HG03565 (cell line): ENCODE results near the gene SUSD5.

Source experiments
- ATAC-seq: cut with Tn5 transposase; IDR thresholded peaks from one replicate; pipeline ENCODE4 v1.9.1; 2021; ENCODE audit warnings: mild to moderate bottlenecking, moderate library complexity; ENCODE audit not compliant: unreplicated experiment

SUSD5 gene

DNA sequence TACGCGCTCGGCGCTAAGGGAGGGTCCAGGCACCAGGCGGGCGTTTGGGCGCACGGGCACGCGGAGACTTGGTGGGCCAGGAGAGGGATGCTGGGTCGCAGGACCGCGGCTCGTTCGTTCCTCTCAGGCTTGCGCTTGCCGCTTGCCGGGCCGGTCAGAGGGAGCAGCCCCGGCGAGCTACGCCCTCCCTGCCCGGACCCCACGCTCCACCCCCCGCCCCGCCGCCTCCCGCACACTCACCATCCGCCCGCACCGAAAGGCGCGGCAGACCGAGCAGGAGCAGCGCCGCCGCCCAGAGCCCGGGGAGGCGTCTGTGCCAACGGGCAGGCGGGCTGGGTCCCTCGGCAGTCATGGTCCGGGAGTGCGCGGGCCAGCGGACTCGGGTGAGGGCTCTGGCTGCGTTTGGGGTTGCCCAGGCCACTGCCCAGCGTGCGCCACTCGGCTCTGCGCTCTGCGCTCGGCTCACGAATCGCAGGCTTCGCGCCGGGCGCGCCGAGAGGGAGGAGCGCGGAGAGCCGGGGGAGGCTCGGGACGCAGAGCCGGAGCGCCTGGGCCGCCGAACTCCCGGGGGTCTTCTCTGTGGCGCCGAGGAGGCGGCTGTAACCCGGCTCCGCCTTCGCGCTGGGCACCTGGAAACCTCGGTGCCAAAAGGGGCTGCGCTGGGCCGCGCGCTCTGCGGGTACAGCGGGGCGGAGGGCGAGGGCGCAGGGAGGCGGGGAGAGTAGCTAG, at the start of gene SUSD5:
SUSD5 (minus strand) TSS at position 365 of the 729 bp plus-strand sequence; CDS start at position 352, 13 bp downstream.
- ATAC-seq = no peak

DNA sequence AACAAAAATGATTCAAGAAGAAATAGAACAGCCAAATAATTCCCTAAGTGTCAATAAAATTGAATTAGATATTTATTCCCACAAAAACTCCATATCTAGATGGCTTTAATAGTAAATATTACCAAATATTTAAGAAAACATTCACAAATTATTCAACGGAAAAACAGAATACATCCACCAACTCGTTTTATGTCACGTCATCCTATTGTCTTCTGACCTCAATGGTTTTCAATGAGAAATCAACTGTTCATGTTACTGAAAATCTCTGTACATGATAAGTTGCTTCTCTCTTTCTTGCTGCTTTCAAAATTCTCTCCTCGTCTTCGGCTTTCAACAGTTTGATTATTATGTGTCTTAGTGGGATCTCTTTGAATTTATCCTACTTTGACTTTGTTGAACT, 41.5 kb upstream of the SUSD5 start:
- ATAC-seq = no peak

DNA sequence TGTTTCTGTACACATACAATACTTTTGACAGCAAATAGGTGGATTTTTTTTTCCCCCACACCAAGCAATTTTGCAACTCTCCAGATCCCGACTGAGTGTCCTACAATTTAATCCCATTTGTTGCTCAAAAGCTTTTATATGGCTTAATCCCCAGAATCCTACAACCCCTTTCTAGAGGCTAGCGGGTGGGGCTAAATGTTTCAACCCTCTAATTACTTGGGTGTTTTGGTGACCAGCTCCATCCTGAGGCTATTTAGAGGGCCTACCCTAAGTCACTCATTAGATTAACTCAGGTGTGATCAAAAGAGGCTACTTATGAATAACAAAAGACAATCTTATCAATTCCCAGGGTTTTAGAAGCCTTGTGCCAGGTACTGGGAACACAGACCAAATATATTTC, 37.6 kb upstream of the SUSD5 start:
- no peak for ATAC-seq

DNA sequence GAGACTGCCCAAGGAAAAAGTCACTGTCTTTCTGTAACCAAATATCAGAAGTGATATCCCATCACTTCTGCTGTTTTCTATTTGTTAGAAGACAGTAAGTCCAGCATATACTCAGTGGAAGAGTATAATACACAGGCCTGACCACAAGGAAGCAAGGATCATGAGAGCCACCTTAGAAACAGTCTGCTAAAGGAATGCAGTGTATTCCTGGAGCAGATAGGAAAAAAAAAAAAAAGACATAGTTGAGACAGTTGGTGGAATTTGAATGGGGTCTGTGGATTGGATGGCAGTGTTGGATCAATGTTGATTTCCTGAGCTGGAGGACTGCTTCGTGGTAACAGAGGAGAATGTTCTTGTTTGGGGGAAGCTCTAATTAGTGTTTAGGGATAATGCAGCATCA, 32.1 kb upstream of the SUSD5 start:
- ATAC-seq = no peak

DNA sequence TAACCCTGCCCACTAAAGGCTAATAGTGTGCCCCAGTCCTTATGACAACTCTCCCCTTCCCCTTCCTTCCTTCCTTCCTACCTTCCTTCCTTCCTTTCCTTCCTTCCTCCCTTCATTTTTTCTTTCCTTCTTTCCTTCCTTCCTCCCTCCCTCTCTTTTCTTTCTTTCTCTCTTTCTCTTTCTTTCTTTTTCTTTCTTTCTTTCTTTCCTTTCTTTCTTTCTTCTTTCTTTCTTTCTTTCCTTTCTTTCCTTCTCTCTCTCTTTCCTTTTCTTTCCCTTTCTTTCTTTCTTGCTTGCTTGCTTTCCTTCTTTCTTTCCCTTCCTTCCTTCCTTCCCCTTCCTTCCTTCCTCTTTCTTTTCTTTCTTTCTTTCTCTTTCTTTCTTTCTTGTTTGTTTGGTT, 28.2 kb upstream of the SUSD5 start:
- no peak for ATAC-seq

DNA sequence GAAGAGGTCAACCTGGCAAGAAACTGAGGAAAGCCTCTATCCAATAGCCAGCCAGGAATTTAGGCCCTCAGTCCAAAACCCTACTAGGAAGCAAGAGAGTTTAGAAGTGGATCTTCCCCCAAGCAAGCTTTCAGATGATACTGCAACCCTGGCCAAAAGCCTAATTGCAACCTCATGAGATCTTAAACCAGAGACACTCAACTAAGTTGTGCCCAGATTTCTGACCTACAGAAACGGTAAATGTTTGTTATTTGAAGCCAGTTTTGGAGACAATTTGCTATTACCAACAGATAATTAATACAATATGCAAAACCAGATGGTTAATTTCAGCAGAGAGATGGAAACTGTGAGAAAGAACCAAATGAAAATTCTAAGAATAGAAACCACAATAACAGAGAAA, 21.7 kb upstream of the SUSD5 start:
- no peak for ATAC-seq

DNA sequence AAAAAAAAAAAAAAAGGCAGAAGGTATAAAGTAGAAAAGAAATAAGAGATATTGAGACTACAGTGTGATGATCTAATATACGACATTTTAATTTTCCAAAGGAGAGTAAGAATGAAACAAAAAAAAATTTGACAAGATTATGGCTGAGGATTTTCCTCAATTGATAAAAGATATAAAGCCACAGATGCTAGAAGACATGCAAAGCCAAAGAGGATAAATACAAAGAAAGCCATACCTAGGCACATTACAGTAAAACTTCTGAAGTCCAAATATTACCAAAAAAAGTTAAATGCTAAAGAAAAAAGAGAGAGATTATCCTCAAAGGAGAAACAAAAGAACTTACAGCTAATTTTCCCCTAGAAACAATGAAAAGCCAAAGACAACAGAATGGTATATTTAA, 20.3 kb upstream of the SUSD5 start:
- no peak for ATAC-seq

DNA sequence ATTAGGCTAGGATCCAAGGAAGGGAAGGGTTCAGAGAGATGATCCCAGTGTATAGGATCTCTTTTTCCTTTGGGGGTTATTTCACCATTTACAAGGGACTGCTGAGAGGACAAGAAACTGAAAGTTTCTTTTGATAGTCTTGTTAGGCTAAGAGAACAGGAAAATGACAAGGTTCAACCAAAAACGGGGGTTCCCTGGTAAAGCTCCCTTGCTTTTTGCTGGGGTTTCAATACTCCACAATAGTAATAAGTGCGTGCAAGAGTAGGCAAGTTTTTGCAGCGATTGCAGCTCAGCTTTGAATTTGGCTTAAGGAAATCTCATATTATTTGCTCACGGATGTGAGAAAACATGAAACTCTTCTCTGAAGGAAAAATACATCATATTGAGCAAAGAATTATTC, 18.8 kb upstream of the SUSD5 start:
- ATAC-seq = no peak

DNA sequence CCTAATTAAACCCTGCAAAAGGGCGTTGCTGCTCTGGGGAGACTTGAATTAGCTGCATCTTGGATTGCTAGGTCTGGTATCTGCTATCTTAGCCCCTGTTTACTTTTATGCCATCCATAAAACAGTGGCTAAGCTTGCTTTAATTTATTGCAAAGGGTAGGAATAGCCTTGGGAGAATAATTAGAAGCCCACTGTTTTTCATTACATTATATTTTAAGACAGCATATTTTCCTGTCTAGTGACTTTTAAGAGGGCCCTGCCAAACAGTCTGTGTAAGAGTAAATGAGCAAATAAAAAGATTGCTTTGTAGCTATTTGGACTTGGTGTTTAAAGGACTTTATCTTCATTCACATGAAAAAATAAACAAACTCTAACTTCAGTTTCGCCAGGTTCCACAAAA, 17.4 kb upstream of the SUSD5 start:
- no peak for ATAC-seq

DNA sequence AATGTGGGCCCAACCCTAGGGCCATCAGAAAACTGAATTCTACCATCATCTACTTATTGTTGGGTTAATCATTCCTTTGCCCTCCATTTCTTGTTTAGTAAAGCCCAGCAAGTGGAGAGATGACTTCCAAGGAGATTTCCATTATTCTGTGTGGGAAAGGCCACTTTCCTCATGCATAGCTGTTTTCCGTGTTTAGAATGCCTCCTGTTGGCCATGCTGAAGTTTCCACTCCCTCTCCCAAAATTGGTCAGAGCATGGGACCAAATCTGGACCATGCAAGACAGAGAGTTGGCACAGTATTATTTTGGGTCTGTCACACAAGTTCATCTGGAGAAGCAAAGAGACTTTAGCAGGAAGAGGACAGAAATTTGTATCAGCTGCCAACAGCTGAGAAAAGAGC, 15.3 kb upstream of the SUSD5 start:
- no peak for ATAC-seq

DNA sequence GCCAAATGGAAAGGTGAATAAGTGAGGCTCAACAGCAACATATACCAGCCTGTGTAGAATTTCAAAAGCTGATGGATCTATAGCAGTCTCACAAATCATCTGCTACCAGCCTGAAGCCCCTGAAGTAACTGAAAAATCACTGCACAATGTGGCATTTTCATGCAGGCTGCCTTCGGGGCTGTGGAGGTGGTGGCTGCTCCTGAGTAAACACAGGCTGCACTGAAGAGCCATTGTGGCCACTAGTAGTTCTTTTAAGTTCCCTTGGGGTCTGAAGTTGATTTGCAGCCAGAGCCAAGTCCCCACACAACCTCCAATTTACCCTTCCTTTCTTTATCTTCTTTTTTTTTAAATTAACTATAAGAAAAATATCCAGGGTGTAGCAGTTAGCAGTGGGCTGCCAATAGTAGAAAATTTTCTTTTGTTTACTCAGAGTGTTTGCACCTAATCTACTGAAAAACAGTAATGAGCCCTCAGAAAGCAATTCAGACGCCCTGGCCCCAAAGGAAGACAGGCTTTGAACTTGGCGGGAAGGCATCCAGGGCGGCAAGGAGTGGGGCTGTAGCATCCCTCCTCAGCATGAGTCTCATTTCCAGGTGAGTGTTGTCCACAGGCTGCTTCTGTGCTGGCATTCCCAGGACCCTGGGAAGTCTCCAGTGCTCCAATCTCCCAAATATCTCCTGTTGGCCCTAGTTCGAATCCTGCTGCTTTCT, 13.3 kb upstream of the SUSD5 start:
- no peak for ATAC-seq

DNA sequence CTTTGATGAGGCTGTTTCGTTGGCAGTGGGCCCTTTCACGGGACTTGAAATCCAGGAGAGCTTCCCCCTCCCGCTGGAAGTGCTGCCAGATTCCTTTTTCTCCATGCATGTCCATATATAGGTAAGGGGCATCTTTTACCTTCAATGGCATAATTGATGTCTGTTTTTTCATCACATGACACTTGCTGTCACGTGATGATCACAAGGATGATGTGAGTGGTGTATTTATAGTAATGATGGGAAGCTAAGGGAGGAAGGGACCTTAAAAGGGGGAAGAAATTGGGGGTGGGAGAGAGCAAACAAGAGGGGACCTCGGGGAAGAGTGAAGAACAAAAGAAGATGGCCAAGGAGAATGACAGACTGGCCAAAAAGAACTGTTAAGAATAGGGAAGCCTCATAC, 11.3 kb upstream of the SUSD5 start:
- ATAC-seq = no peak

DNA sequence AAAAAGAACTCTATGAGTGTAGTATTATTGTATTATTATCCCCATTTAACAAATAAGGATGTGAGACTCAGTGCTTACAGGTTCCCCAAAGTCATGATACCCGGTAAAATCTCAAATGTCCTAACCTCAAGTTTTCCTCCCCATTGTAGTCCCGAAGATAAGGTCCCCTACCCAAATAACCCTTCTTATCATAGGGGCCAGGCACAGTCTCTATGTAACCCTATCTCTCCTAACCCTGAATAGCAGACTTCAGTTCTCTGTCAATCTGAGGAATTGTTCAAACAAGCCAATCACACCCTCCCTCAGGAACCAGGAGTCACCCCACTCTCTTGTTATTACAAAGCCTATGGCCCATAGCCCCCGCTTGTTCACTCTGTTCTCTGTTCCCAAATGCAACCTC, 10.5 kb upstream of the SUSD5 start:
- no peak for ATAC-seq

DNA sequence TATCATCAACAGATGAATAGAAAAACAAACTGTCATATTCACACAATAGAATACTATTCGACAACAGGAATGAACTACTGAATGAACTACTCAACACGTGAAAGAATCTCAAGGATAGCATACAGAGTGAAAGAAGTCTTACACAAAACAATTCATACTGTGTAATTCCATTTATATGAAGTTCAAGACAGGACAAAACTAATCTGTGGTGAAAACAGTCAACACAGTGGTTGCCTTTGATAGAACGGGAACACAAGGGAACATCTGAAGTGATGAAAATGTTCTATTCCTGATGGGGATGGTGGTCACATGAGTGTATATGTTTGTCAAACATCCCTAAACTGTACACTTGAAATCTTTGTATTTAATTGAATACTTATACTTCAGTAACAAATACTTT, 2.6 kb upstream of the SUSD5 start:
- no peak for ATAC-seq

DNA sequence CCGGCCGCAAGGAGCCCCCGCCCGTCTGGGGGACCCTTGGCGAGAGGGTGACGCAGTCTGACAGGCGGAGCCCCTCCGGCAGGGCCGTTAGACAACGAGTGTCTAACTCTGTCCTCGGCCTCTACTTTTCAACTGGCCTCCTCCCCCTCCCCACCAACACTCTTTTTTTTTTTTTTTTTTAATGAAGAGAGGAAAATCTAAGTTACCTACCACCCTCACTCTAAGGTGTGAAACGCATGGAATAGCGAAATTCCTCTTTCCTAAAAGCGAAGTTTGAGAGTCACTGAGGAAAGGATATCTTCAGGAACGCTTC, 521 bp upstream of the SUSD5 start:
- ATAC-seq = no peak

DNA sequence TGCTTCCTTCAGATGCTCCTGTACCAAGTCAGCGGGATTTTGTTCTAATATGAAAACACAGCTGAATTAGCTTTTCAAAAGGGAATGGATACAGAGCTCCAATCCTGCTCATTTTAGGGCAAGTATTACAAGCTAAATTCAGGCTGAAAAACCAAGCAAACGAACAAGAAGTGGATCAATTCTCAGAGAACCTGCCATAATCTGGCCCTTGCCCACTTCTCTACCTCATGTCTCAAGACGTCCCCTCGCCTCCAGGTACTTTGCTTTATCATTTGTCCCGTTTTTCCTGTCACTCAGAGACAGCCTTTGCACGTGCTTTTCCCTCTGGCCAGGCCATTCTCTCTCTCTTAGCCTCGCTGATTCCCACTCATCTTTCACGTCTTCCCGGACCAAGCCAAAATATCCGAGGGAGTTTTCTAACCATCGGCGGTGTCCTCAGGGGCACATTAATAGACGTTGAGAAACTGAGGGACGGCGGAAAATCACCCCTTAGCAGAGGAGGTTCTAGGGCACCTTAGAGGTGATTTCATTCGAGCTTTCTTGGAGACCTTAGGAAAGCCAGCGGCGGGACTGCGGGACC, 654 bp downstream of the SUSD5 start:
- ATAC-seq = no peak

DNA sequence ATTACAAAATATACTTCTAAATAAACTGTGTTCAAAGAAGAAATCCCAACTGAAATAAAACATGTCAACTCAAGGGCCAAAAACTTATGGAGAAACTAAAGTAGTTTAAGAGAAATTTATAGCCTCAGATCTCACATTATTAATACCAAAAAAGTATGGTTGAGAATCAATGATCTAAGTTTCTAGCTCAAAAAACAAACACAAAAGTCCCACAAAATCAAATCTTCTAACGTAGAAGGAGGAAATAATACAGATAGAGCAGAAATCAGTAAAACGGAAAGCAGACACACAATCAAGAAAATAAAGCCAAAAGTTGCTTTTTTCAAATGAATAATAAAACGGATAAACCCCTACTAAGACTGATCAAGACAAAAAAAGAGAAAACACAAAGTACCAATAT, 2.9 kb downstream of the SUSD5 start:
- ATAC-seq = no peak

DNA sequence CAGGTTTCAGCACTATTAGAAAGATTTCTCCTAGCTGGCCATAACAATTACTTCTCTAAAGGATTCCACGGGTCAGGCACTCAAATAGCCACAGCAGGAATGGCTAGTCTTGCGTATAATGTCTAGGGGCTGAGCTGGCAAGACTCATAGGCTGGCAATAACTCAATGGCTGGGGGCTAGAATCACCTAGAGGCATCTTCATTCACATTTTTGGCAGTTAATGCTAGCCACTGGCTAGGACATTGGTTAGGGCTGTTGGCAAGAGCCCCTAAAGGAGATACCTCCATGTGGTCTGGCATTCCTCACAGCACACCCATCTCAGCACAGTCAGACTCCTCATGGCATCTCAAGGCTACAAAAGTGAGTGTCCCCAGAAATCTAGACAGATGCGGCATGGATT, 6.2 kb downstream of the SUSD5 start:
- ATAC-seq = no peak

DNA sequence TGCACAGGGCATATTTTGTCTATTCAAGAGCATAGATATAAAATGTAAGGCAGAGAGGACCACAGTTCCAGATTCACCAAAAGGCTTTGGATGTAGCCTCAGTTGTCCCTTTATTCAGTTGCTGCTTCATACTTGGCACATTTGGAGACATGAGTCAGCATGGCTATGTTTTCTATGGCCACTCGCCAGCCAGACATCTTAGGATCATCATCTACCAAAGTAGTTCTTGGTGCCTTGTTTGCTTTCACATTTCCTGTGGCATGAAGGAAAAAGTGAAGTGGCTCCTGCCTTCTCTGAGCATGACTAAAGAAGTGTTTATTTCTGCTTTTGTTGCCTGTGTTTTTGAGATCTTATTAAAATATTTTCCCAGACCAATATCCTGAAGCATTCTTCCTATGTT, 7.2 kb downstream of the SUSD5 start:
- no peak for ATAC-seq

DNA sequence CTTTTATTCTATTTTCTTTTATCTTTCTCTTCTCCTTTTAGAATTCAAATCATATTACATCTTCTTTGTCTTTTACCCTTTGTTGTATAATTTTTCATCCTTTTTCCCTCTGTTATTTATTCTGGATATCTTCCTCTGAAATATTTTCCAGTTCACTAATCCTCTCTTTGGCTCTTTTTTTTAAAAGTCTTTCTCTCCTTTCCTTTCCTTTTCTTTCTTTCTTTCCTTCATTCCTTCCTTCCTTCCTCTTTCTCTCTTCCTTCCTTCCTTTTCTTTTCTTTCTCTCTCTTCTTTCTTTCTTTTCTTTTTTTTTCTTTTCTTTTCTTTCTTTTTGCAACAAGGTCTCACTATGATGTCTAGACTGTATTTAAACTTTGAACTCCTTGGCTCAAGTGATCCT, 9.3 kb downstream of the SUSD5 start:
- no peak for ATAC-seq

DNA sequence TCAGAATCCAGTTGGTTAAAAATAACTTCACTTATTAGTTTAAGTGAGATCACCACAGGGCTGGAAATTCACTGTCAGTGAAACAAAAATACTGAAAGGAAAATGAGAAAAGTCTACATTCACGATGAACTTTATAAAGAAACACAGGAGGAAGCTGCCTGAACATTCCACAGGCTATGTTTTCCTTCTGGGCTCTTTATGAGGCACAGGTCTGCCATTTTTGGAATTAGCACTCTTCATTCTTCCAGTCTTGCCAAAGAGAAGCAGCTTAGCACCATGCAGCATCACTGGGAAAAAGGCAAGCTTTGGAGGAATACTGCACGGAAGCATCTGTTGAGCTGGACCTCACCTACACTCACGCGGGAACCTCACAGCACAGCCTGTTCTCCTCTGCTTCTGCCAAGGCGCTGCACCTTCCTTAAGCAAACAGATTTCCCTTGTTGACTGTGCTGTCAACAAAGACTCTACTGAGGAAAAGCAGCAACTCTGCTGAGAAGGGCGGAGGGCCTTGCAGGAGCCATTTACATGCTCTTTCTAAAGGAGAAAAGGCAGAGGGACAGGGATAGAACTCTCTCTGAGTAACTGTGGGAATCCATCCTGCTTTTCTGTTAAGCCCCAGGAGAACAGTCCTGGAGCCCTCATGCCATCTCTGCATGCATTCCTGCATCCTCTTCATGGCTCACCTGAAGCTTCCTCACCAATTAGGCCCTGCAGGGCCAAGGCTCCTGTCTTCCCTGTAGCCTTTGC, 15.7 kb downstream of the SUSD5 start:
- ATAC-seq = no peak

DNA sequence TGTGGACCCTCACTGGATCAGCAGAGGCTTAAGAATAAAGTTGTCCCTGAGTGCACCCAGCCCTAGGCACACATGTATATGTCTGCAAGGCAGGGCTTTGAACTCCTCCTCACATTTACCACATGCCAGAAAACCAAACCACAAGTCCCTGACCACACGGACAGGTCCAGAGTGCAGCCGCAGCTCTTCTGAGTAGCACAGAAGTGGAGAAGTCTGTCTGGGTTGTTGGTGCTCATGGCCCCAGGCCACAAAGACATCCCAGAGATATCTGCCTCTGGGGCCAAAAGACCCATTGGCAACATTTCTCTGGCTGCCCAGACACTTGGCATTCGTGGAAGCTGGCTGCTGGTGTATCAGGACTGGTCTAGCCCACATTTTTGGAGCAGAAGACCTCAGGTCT, 17.4 kb downstream of the SUSD5 start:
- ATAC-seq = no peak
